ENCODE results near the gene SPATA6L. TPM values are rescaled to one million over a fixed set of nuclear protein-coding genes. Genes with fewer than 3 reads are reported as not detected.

SPATA6L gene
- total and polyA plus RNA-seq, 2 experiments from 2014 or later = 0.65 to 0.69 TPM

- WGBS, 2 experiments (ENCODE audit: low coverage in 1 of 2, low lambda C conversion rate in 2 of 2, missing lambda C conversion rate in 2 of 2) = 61 to 79% methylated on average over 2 of the region's 2 CpGs
- Histone ChIP-seq H3F3A (ENCODE audit: insufficient read depth) (peaks cover 9% of the 10 kb centered on the region; the same call in 1 of the 2 replicates), H4K20me1 (ENCODE audit: insufficient read depth) (no peaks in the 10 kb centered on the region), H3K4me2 (ENCODE audit: unreplicated experiment) (no peak overlapping the region), H3K4me3 (no peak overlapping the region), H3K9ac (no peak overlapping the region), H3K9me3 (ENCODE audit: low read depth) (no peaks in the 10 kb centered on the region), H2AFZ (no peak overlapping the region), H3K27me3 (replicated peaks; ENCODE audit: insufficient read depth) (no peaks in the 10 kb centered on the region), H3K36me3 (ENCODE audit: low read depth) (no peaks in the 10 kb centered on the region), H3K79me2 (ENCODE audit: insufficient read depth) (no peaks in the 10 kb centered on the region), H3K9me2 (ENCODE audit: insufficient read depth) (no peaks in the 10 kb centered on the region), H3K27ac (no peak overlapping the region), H3K4me1 (ENCODE audit: insufficient read depth) (peaks cover 19% of the 10 kb centered on the region)
- no peak for TF ChIP-seq EZH2phosphoT487 (IDR thresholded peaks at IDR 0.05; ENCODE audit: insufficient read depth, low read depth)
- in situ Hi-C loops (cut with MboI) = no loop called here
- peak; percentile 58 for DNase-seq
Measured at GRCh38 chr9:4555236-4555635, 111.0 kb downstream of the SPATA6L start.

GRCh38 chr9:4553951-4554381 lies 112.3 kb downstream of the SPATA6L start:
- H4K20me1 ChIP-seq (ENCODE audit: insufficient read depth) = no peaks in the 10 kb centered on the region
- DNase-seq = peak; percentile 49
- TF ChIP-seq EZH2phosphoT487 (IDR thresholded peaks at IDR 0.05; ENCODE audit: insufficient read depth, low read depth) = no peak
- no peak for TF ChIP-seq EZH2 (IDR thresholded peaks at IDR 0.05; ENCODE audit: insufficient read depth, poor library complexity, severe bottlenecking)
- H3K27me3 ChIP-seq (replicated peaks; ENCODE audit: insufficient read depth) = no peaks in the 10 kb centered on the region
- peaks cover 28% of the 10 kb centered on the region for H3K4me1 ChIP-seq (ENCODE audit: insufficient read depth)
- H3K9me3 ChIP-seq (ENCODE audit: low read depth) = no peaks in the 10 kb centered on the region
- in situ Hi-C loops (cut with MboI) = no loop called here
- H2AFZ ChIP-seq = no peak overlapping the region
- peak overlapping the region; percentile 11; the same call in 1 of the 2 replicates for H3K27ac ChIP-seq
- no peaks in the 10 kb centered on the region for H3K9me2 ChIP-seq (ENCODE audit: insufficient read depth)
- H3K9ac ChIP-seq = no peak overlapping the region
- WGBS, 2 experiments (ENCODE audit: low coverage in 1 of 2, low lambda C conversion rate in 2 of 2, missing lambda C conversion rate in 2 of 2) = 83 to 96% methylated on average over 1 of the region's 1 CpG
- H3K79me2 ChIP-seq (ENCODE audit: insufficient read depth) = no peaks in the 10 kb centered on the region
- H3K36me3 ChIP-seq (ENCODE audit: low read depth) = no peaks in the 10 kb centered on the region
- H3K4me2 ChIP-seq (ENCODE audit: unreplicated experiment) = no peak overlapping the region
- no peak overlapping the region for H3K4me3 ChIP-seq
- peaks cover 9% of the 10 kb centered on the region; the same call in 1 of the 2 replicates for H3F3A ChIP-seq (ENCODE audit: insufficient read depth)

GRCh38 chr9:4550777-4551484 lies 115.3 kb downstream of the SPATA6L start:
- TF ChIP-seq EZH2 (IDR thresholded peaks at IDR 0.05; ENCODE audit: insufficient read depth, poor library complexity, severe bottlenecking) = no peak
- no peak for TF ChIP-seq EZH2phosphoT487 (IDR thresholded peaks at IDR 0.05; ENCODE audit: insufficient read depth, low read depth)
- Histone ChIP-seq H4K20me1 (ENCODE audit: insufficient read depth) (no peaks in the 10 kb centered on the region), H3K9ac (no peak overlapping the region), H3K4me1 (ENCODE audit: insufficient read depth) (peaks cover 38% of the 10 kb centered on the region), H3K27ac (no peak overlapping the region), H3K36me3 (ENCODE audit: low read depth) (no peaks in the 10 kb centered on the region), H3K27me3 (replicated peaks; ENCODE audit: insufficient read depth) (no peaks in the 10 kb centered on the region), H3K79me2 (ENCODE audit: insufficient read depth) (no peaks in the 10 kb centered on the region), H3K9me3 (ENCODE audit: low read depth) (no peaks in the 10 kb centered on the region), H3K4me3 (no peak overlapping the region), H3K9me2 (ENCODE audit: insufficient read depth) (no peaks in the 10 kb centered on the region), H2AFZ (no peak overlapping the region), H3K4me2 (ENCODE audit: unreplicated experiment) (no peak overlapping the region), H3F3A (ENCODE audit: insufficient read depth) (peaks cover 9% of the 10 kb centered on the region; the same call in 1 of the 2 replicates)
- in situ Hi-C loops (cut with MboI) = no loop called here
- no peak for DNase-seq
- 58 to 69% methylated on average over 4 of the region's 4 CpGs for WGBS, 2 experiments (ENCODE audit: low coverage in 1 of 2, low lambda C conversion rate in 2 of 2, missing lambda C conversion rate in 2 of 2)

- H3K36me3 ChIP-seq (ENCODE audit: low read depth) = no peaks in the 10 kb centered on the region
- no peak overlapping the region for H2AFZ ChIP-seq
- H3K9me3 ChIP-seq (ENCODE audit: low read depth) = no peaks in the 10 kb centered on the region
- no peaks in the 10 kb centered on the region for H3K9me2 ChIP-seq (ENCODE audit: insufficient read depth)
- 68 to 73% methylated on average over 4 of the region's 4 CpGs for WGBS, 2 experiments (ENCODE audit: low coverage in 1 of 2, low lambda C conversion rate in 2 of 2, missing lambda C conversion rate in 2 of 2)
- peak; percentile 53 for DNase-seq
- no peaks in the 10 kb centered on the region for H4K20me1 ChIP-seq (ENCODE audit: insufficient read depth)
- peaks cover 9% of the 10 kb centered on the region; the same call in 1 of the 2 replicates for H3F3A ChIP-seq (ENCODE audit: insufficient read depth)
- H3K79me2 ChIP-seq (ENCODE audit: insufficient read depth) = no peaks in the 10 kb centered on the region
- H3K27me3 ChIP-seq (replicated peaks; ENCODE audit: insufficient read depth) = no peaks in the 10 kb centered on the region
- H3K4me1 ChIP-seq (ENCODE audit: insufficient read depth) = peaks cover 31% of the 10 kb centered on the region
- no peak overlapping the region for H3K4me2 ChIP-seq (ENCODE audit: unreplicated experiment)
- H3K27ac ChIP-seq = peak overlapping the region; percentile 30
- TF ChIP-seq EZH2 (IDR thresholded peaks at IDR 0.05; ENCODE audit: insufficient read depth, poor library complexity, severe bottlenecking) = no peak
- no peak for TF ChIP-seq EZH2phosphoT487 (IDR thresholded peaks at IDR 0.05; ENCODE audit: insufficient read depth, low read depth)
- no peak overlapping the region for H3K4me3 ChIP-seq
- in situ Hi-C loops (cut with MboI) = no loop called here
- no peak overlapping the region for H3K9ac ChIP-seq
Measured at GRCh38 chr9:4549751-4550295, 116.5 kb downstream of the SPATA6L start.
